ENCODE results near the gene SOX9.

Gene SOX9

GRCh38 chr17:72120642-72121163, at the start of gene SOX9:
Gene SOX9, plus strand, starts transcription at chr17:72121020. Its CDS starts 372 bp downstream, at chr17:72121392.
- no peak for DNase-seq

- no peak for DNase-seq
These were observed 49.5 kb upstream of the SOX9 start for GRCh38 chr17:72071330-72071729.

- DNase-seq: no peak
These were observed 44.7 kb upstream of the SOX9 start for GRCh38 chr17:72075995-72076677.

- no peak for DNase-seq
These were observed 44.2 kb upstream of the SOX9 start for GRCh38 chr17:72076678-72077030.

- no peak for DNase-seq
These were observed 43.4 kb upstream of the SOX9 start for GRCh38 chr17:72077326-72077960.

- no peak for DNase-seq
These were observed 41.1 kb upstream of the SOX9 start for GRCh38 chr17:72079700-72080099.

- no peak for DNase-seq
These were observed 32.9 kb upstream of the SOX9 start for GRCh38 chr17:72087876-72088275.

- no peak for DNase-seq
These were observed 31.3 kb upstream of the SOX9 start for GRCh38 chr17:72089453-72089987.

- DNase-seq: no peak
These were observed 30.7 kb upstream of the SOX9 start for GRCh38 chr17:72090108-72090507.

GRCh38 chr17:72092710-72093322, 28.0 kb upstream of the SOX9 start:
- DNase-seq: no peak

GRCh38 chr17:72093707-72094106, 27.1 kb upstream of the SOX9 start:
- no peak for DNase-seq

GRCh38 chr17:72095316-72095715, 25.5 kb upstream of the SOX9 start:
- no peak for DNase-seq

GRCh38 chr17:72097144-72097543, 23.7 kb upstream of the SOX9 start:
- DNase-seq: no peak

GRCh38 chr17:72099919-72100318, 20.9 kb upstream of the SOX9 start:
- DNase-seq: no peak

GRCh38 chr17:72100470-72100869, 20.4 kb upstream of the SOX9 start:
- no peak for DNase-seq

- DNase-seq: no peak
These were observed 19.3 kb upstream of the SOX9 start for GRCh38 chr17:72101526-72101925.

GRCh38 chr17:72102366-72102765, 18.5 kb upstream of the SOX9 start:
- no peak for DNase-seq

- DNase-seq: no peak
These were observed 16.5 kb upstream of the SOX9 start for GRCh38 chr17:72104164-72104862.

GRCh38 chr17:72104863-72105234, 16.0 kb upstream of the SOX9 start:
- no peak for DNase-seq

GRCh38 chr17:72107100-72107499, 13.7 kb upstream of the SOX9 start:
- DNase-seq: no peak

- no peak for DNase-seq
These were observed 10.4 kb upstream of the SOX9 start for GRCh38 chr17:72110231-72110941.

GRCh38 chr17:72110942-72111318, 9.9 kb upstream of the SOX9 start:
- DNase-seq: no peak

Measured in NK-92 treated with Interleukin-12 subunit alpha and Interleukin-12 subunit beta, amount 100 ng/mL, for 24 hours (cell line).